ENCODE data around the gene TMEFF2. TPM values are rescaled to one million over a fixed set of nuclear protein-coding genes. Genes with fewer than 3 reads are reported as not detected.

The TMEFF2 gene
- total RNA-seq, 1 donor from 2014 or later, result 0.41 TPM

- Histone ChIP-seq H3K4me3 (ENCODE audit: insufficient read depth, low read depth, low read length) (no peak overlapping the region), H3K9ac (ENCODE audit: low read length) (no peak overlapping the region), H3K4me1 (ENCODE audit: insufficient read depth, low read length) (peaks cover 7% of the 10 kb centered on the region), H3K36me3 (ENCODE audit: insufficient read depth, low read length) (no peaks in the 10 kb centered on the region), H2AFZ (ENCODE audit: low read depth, low read length) (no peak overlapping the region), H3K79me2 (ENCODE audit: insufficient read depth, low read length) (no peaks in the 10 kb centered on the region), H3K27ac (ENCODE audit: low read depth, low read length) (no peak overlapping the region), H3K9me3 (ENCODE audit: insufficient read depth, low read depth, low read length) (no peaks in the 10 kb centered on the region), H4K20me1 (ENCODE audit: insufficient read depth, low read length) (no peaks in the 10 kb centered on the region), H3K27me3 (ENCODE audit: insufficient read depth, low read length) (no peaks in the 10 kb centered on the region), H3K4me2 (ENCODE audit: low read length) (no peak overlapping the region)
- Mint-ChIP-seq H3K9me3 (ENCODE audit: unreplicated experiment) (peaks cover 5% of the 10 kb centered on the region), H3K27me3 (ENCODE audit: low read depth, unreplicated experiment) (no peaks in the 10 kb centered on the region), H3K4me3 (ENCODE audit: unreplicated experiment) (no peak overlapping the region), H3K4me1 (ENCODE audit: low read depth, unreplicated experiment) (peaks cover 6% of the 10 kb centered on the region), H3K36me3 (ENCODE audit: low read depth, unreplicated experiment) (no peaks in the 10 kb centered on the region), H3K27ac (ENCODE audit: unreplicated experiment) (no peak overlapping the region)
- FAIRE-seq, result no peak
- DNase-seq (ENCODE audit: low read depth), result no peak
- TF ChIP-seq EZH2 (IDR thresholded peaks at IDR 0.05; ENCODE audit: insufficient read depth, low read length), result no peak
- TF ChIP-seq, protein P1, sequence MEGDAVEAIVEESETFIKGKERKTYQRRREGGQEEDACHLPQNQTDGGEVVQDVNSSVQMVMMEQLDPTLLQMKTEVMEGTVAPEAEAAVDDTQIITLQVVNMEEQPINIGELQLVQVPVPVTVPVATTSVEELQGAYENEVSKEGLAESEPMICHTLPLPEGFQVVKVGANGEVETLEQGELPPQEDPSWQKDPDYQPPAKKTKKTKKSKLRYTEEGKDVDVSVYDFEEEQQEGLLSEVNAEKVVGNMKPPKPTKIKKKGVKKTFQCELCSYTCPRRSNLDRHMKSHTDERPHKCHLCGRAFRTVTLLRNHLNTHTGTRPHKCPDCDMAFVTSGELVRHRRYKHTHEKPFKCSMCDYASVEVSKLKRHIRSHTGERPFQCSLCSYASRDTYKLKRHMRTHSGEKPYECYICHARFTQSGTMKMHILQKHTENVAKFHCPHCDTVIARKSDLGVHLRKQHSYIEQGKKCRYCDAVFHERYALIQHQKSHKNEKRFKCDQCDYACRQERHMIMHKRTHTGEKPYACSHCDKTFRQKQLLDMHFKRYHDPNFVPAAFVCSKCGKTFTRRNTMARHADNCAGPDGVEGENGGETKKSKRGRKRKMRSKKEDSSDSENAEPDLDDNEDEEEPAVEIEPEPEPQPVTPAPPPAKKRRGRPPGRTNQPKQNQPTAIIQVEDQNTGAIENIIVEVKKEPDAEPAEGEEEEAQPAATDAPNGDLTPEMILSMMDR (IDR thresholded peaks at IDR 0.05; ENCODE audit: insufficient read depth, low read depth, low read length), result no peak
Observed at GRCh38 chr2:191901031-191901430, 293.7 kb downstream of the TMEFF2 start.

DNA sequence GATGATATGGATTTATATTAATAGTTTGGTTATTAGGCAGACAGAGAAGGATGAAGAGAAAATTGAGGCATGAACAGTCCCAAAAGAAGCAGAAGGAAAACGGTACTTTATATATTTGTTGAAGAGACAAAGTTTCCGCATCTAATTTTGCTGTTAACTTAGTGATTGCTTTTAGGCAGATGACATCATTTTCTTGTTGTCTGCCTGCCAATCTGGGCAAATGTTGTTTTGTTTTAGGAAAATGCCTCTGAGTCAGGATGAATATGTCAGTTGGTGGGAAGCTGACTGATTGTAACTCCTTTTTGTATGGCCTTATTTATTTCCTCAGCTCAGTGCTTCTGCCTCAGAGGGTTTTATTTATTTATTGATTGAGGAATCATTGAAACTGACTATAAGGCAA lies 295.3 kb downstream of the TMEFF2 start:
- peak; percentile 90 for DNase-seq (ENCODE audit: low read depth)
- peak overlapping the region; percentile 32 for H3K27ac ChIP-seq (ENCODE audit: low read depth, low read length)
- peak; percentile 90 for FAIRE-seq

More for the DNA sequence above, 295.3 kb downstream of the TMEFF2 start:
- Histone ChIP-seq H3K4me2 (ENCODE audit: low read length) (peak overlapping the region; percentile 6), H2AFZ (ENCODE audit: low read depth, low read length) (peak overlapping the region; percentile 8), H3K36me3 (ENCODE audit: insufficient read depth, low read length) (no peaks in the 10 kb centered on the region), H3K4me1 (ENCODE audit: insufficient read depth, low read length) (peaks cover 19% of the 10 kb centered on the region), H3K79me2 (ENCODE audit: insufficient read depth, low read length) (no peaks in the 10 kb centered on the region), H3K9ac (ENCODE audit: low read length) (no peak overlapping the region), H3K27me3 (ENCODE audit: insufficient read depth, low read length) (no peaks in the 10 kb centered on the region), H4K20me1 (ENCODE audit: insufficient read depth, low read length) (no peaks in the 10 kb centered on the region), H3K9me3 (ENCODE audit: insufficient read depth, low read depth, low read length) (no peaks in the 10 kb centered on the region), H3K4me3 (ENCODE audit: insufficient read depth, low read depth, low read length) (no peak overlapping the region)
- Mint-ChIP-seq H3K4me1 (ENCODE audit: low read depth, unreplicated experiment) (peaks cover 18% of the 10 kb centered on the region), H3K36me3 (ENCODE audit: low read depth, unreplicated experiment) (no peaks in the 10 kb centered on the region), H3K4me3 (ENCODE audit: unreplicated experiment) (no peak overlapping the region), H3K9me3 (ENCODE audit: unreplicated experiment) (peaks cover 5% of the 10 kb centered on the region), H3K27me3 (ENCODE audit: low read depth, unreplicated experiment) (no peaks in the 10 kb centered on the region), H3K27ac (ENCODE audit: unreplicated experiment) (no peak overlapping the region)
- TF ChIP-seq, protein P1 (IDR thresholded peaks at IDR 0.05; ENCODE audit: insufficient read depth, low read depth, low read length), result no peak
- TF ChIP-seq EZH2 (IDR thresholded peaks at IDR 0.05; ENCODE audit: insufficient read depth, low read length), result no peak
